Urothelium cell line (cell line): Measurements from ENCODE around the gene KANTR.
A peak's percentile ranks its signal among the peaks of the same experiment; 100 is the strongest.

ENCODE experiments used
- DNase-seq: peaks from one replicate; pipeline ENCODE4 v3.0.0; 2011; ENCODE audit warnings: low spot score, mixed read lengths
- FAIRE-seq: peaks from 2 replicates; lab custom pipeline; 2011; peaks lifted over from hg19 to GRCh38; lab: Jason Lieb, UNC

KANTR gene

GRCh38 chrX:53093748-53094581 lies at the start of gene KANTR:
Gene KANTR, plus strand, starts transcription at chrX:53094142. Its CDS starts 30,131 bp downstream, at chrX:53124273.
- DNase-seq: peak; percentile 92
- FAIRE-seq: no peak

- FAIRE-seq (no peak), DNase-seq (no peak)
Observed at GRCh38 chrX:53044995-53045394, 48.9 kb upstream of the KANTR start.

GRCh38 chrX:53047228-53047627 lies 46.7 kb upstream of the KANTR start:
- no peak for FAIRE-seq

GRCh38 chrX:53048169-53049126 lies 45.5 kb upstream of the KANTR start, which contains the start of gene GPR173:
Gene GPR173, plus strand, starts transcription at chrX:53048789. Its CDS starts 27,833 bp downstream, at chrX:53076622.
- DNase-seq: peak; percentile 81
- no peak for FAIRE-seq

More at GRCh38 chrX:53047228-53047627, 46.7 kb upstream of the KANTR start:
- DNase-seq: no peak

- FAIRE-seq (no peak), DNase-seq (no peak)
Observed at GRCh38 chrX:53049127-53049517, 44.8 kb upstream of the KANTR start.

GRCh38 chrX:53050841-53051240 lies 43.1 kb upstream of the KANTR start:
- DNase-seq (no peak), FAIRE-seq (no peak)

- no peak for DNase-seq
- FAIRE-seq: peak; percentile 5
Observed at GRCh38 chrX:53055244-53055849, 38.6 kb upstream of the KANTR start.

GRCh38 chrX:53056292-53056691 lies 37.6 kb upstream of the KANTR start:
- DNase-seq: no peak
- no peak for FAIRE-seq

GRCh38 chrX:53065104-53065503 lies 28.8 kb upstream of the KANTR start:
- FAIRE-seq (no peak), DNase-seq (no peak)

- FAIRE-seq (no peak), DNase-seq (no peak)
Observed at GRCh38 chrX:53071064-53071463, 22.9 kb upstream of the KANTR start.

- peak; percentile 61 for DNase-seq
- peak; percentile 70 for FAIRE-seq
Observed at GRCh38 chrX:53071604-53072417, 22.1 kb upstream of the KANTR start.

- FAIRE-seq (no peak), DNase-seq (no peak)
Observed at GRCh38 chrX:53072418-53073114, 21.4 kb upstream of the KANTR start.

GRCh38 chrX:53073115-53073586 lies 20.8 kb upstream of the KANTR start:
- FAIRE-seq: no peak
- no peak for DNase-seq

GRCh38 chrX:53075011-53075410 lies 18.9 kb upstream of the KANTR start:
- FAIRE-seq (no peak), DNase-seq (no peak)

- DNase-seq (no peak), FAIRE-seq (no peak)
Observed at GRCh38 chrX:53076671-53077070, 17.3 kb upstream of the KANTR start.

GRCh38 chrX:53077207-53078197 lies 16.4 kb upstream of the KANTR start:
- FAIRE-seq (no peak), DNase-seq (no peak)

- no peak for FAIRE-seq
- DNase-seq: no peak
Observed at GRCh38 chrX:53078943-53079342, 15.0 kb upstream of the KANTR start.
